ENCODE data around the gene PIEZO2. TPM values are rescaled to one million over a fixed set of nuclear protein-coding genes. Genes with fewer than 3 reads are reported as not detected.
A peak's percentile ranks its signal among the peaks of the same experiment; 100 is the strongest.

Gene PIEZO2
- total RNA-seq, 1 experiment from 2014 or later = 0.11 TPM

DNA sequence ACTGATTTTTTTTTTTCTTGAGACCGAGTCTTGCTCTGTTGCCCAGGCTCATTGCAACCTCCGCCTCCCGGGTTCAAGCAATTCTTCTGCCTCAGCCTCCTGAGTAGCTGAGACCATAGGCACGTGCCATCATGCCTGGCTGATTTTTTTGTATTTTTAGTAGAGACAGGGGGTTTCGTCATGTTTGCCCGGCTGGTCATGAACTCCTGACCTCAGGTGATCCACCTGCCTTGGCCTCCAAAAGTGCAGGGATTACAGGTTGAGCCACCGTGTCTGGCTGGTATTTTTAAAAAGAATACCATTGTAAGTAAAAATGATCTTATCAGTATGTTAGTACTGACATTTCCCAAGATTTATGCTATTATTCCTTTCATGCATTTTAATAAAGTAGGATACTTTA is 105.7 kb downstream of the PIEZO2 start:
- TF ChIP-seq, protein P1, sequence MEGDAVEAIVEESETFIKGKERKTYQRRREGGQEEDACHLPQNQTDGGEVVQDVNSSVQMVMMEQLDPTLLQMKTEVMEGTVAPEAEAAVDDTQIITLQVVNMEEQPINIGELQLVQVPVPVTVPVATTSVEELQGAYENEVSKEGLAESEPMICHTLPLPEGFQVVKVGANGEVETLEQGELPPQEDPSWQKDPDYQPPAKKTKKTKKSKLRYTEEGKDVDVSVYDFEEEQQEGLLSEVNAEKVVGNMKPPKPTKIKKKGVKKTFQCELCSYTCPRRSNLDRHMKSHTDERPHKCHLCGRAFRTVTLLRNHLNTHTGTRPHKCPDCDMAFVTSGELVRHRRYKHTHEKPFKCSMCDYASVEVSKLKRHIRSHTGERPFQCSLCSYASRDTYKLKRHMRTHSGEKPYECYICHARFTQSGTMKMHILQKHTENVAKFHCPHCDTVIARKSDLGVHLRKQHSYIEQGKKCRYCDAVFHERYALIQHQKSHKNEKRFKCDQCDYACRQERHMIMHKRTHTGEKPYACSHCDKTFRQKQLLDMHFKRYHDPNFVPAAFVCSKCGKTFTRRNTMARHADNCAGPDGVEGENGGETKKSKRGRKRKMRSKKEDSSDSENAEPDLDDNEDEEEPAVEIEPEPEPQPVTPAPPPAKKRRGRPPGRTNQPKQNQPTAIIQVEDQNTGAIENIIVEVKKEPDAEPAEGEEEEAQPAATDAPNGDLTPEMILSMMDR (IDR thresholded peaks at IDR 0.05; ENCODE audit: insufficient read depth in 1 of 2, low read depth in 1 of 2, low read length in 1 of 2, severe bottlenecking in 1 of 2, unreplicated experiment in 1 of 2) = no peak
- H3K9me3 Mint-ChIP-seq (ENCODE audit: unreplicated experiment) = no peaks in the 10 kb centered on the region
- intact Hi-C loops (cut with micrococcal nuclease; ENCODE audit: unreplicated experiment) = loop anchor here (5.0 kb wide), 1 partner anchor 256 kb away; no protein-coding TSS in a partner anchor
- Histone ChIP-seq H3K36me3 (ENCODE audit: control insufficient read depth, insufficient read depth, low read length) (no peaks in the 10 kb centered on the region), H3K4me3 (ENCODE audit: low read depth, low read length) (no peak overlapping the region), H3K4me1 (no peaks in the 10 kb centered on the region; the same call in 1 of the 2 replicates), H3K9me3 (no peaks in the 10 kb centered on the region), H3K27me3 (replicated peaks; ENCODE audit: control insufficient read depth, insufficient read depth, low read length) (no peaks in the 10 kb centered on the region)
- POLR2A ChIA-PET = no interaction called here
- no peak for DNase-seq
- no peaks in the 10 kb centered on the region for H3K4me1 Mint-ChIP-seq (ENCODE audit: low read depth, unreplicated experiment)
- no peaks in the 10 kb centered on the region for H3K36me3 Mint-ChIP-seq (ENCODE audit: insufficient read depth, unreplicated experiment)
- H3K4me3 Mint-ChIP-seq (ENCODE audit: unreplicated experiment) = no peak overlapping the region
- H3K27me3 Mint-ChIP-seq (ENCODE audit: insufficient read depth, unreplicated experiment) = no peaks in the 10 kb centered on the region
- no peak overlapping the region for H3K27ac Mint-ChIP-seq (ENCODE audit: unreplicated experiment)
- no TSS peak for BruUV-seq (replicated peaks)
- CTCF ChIA-PET = no interaction called here

DNA sequence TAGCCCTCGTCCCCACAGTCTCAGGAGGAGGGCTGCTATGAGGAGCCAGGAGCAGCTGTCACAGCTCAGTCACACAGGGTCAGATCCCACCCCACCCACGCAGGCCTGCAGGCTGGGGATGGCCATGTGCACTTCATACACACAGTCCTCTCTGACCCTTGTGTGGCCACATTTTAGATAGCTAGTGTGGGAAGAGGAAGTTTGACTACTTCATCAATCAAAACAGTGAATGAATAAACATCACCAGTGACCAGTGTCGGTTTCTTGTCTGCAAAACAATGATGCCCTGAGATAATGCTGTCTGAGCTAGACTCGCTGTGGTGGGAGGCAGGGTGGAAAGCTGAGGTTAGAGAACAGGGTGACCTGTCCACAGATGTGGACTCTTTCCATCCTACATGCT is 107.1 kb downstream of the PIEZO2 start:
- no peaks in the 10 kb centered on the region for H3K36me3 Mint-ChIP-seq (ENCODE audit: insufficient read depth, unreplicated experiment)
- no peaks in the 10 kb centered on the region for H3K27me3 ChIP-seq (replicated peaks; ENCODE audit: control insufficient read depth, insufficient read depth, low read length)
- intact Hi-C loops (cut with micrococcal nuclease; ENCODE audit: unreplicated experiment) = loop anchor here (5.0 kb wide), 1 partner anchor 255 kb away; no protein-coding TSS in a partner anchor
- no peaks in the 10 kb centered on the region for H3K9me3 ChIP-seq
- no peak for DNase-seq
- H3K4me1 ChIP-seq = no peaks in the 10 kb centered on the region; the same call in 1 of the 2 replicates
- H3K4me3 ChIP-seq (ENCODE audit: low read depth, low read length) = no peak overlapping the region
- no peaks in the 10 kb centered on the region for H3K36me3 ChIP-seq (ENCODE audit: control insufficient read depth, insufficient read depth, low read length)
- no peaks in the 10 kb centered on the region for H3K9me3 Mint-ChIP-seq (ENCODE audit: unreplicated experiment)
- no peaks in the 10 kb centered on the region for H3K4me1 Mint-ChIP-seq (ENCODE audit: low read depth, unreplicated experiment)
- POLR2A ChIA-PET = no interaction called here
- CTCF ChIA-PET = interaction anchor here (0.8 kb wide), 1 partner anchor 87 kb away, joined by 3 read pairs; no protein-coding TSS in a partner anchor
- H3K27me3 Mint-ChIP-seq (ENCODE audit: insufficient read depth, unreplicated experiment) = no peaks in the 10 kb centered on the region
- H3K4me3 Mint-ChIP-seq (ENCODE audit: unreplicated experiment) = no peak overlapping the region
- H3K27ac Mint-ChIP-seq (ENCODE audit: unreplicated experiment) = no peak overlapping the region
- TF ChIP-seq, protein P1 (IDR thresholded peaks at IDR 0.05; ENCODE audit: insufficient read depth in 1 of 2, low read depth in 1 of 2, low read length in 1 of 2, severe bottlenecking in 1 of 2, unreplicated experiment in 1 of 2) = no peak
- BruUV-seq (replicated peaks) = no TSS peak

DNA sequence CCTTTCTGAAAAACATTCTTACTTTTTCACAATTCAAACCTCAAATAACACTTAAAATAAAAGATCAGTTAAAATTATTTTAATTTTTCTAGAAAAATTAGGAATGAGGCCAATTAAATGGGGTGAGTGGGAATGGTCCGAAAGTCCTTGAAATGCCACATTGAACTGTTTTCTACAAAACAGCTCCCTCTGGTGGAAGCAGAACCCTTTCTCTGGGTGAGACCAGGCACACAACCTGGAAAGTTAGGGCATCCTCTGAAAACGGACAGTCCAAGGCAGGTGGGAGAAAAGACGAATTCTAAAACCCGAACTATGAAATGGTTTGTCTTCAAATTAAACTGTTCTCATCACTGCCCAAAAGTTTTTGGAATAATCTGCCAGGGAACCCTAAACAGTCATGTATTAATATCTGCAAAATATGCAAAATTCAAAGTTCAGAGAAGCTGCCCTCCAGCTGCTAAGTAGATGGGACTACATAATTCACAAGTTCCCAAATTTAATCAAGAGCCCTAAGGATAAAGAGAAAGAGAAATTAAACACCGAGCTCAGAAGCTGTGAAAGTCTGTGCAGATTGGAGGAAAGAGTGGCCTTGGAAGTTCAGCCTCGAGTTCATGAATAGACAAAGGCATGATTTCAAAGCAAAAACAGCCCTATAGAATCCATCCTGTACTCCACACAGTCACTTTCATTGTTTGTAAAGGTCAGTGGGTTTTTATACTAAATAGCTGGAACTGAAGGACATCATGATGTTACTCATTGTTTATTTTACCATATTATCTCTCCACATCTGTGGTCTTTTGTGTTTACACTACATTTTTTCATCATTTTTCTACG is 108.3 kb downstream of the PIEZO2 start:
- H3K4me3 ChIP-seq (ENCODE audit: low read depth, low read length) = no peak overlapping the region
- no peaks in the 10 kb centered on the region for H3K27me3 Mint-ChIP-seq (ENCODE audit: insufficient read depth, unreplicated experiment)
- no TSS peak for BruUV-seq (replicated peaks)
- no peaks in the 10 kb centered on the region for H3K9me3 Mint-ChIP-seq (ENCODE audit: unreplicated experiment)
- POLR2A ChIA-PET = no interaction called here
- no peak overlapping the region for H3K27ac Mint-ChIP-seq (ENCODE audit: unreplicated experiment)
- no peaks in the 10 kb centered on the region for H3K27me3 ChIP-seq (replicated peaks; ENCODE audit: control insufficient read depth, insufficient read depth, low read length)
- no peaks in the 10 kb centered on the region for H3K4me1 ChIP-seq
- H3K36me3 ChIP-seq (ENCODE audit: control insufficient read depth, insufficient read depth, low read length) = no peaks in the 10 kb centered on the region
- H3K9me3 ChIP-seq = no peaks in the 10 kb centered on the region
- peak; percentile 51 to 69 for DNase-seq
- H3K36me3 Mint-ChIP-seq (ENCODE audit: insufficient read depth, unreplicated experiment) = no peaks in the 10 kb centered on the region
- no peaks in the 10 kb centered on the region for H3K4me1 Mint-ChIP-seq (ENCODE audit: low read depth, unreplicated experiment)
- intact Hi-C loops (cut with micrococcal nuclease; ENCODE audit: unreplicated experiment) = loop anchor here (1.0 to 5.0 kb wide), 3 partner anchors 113 to 254 kb away; no protein-coding TSS in a partner anchor
- no peak overlapping the region for H3K4me3 Mint-ChIP-seq (ENCODE audit: unreplicated experiment)
- CTCF ChIA-PET = interaction anchor here (0.9 to 1.6 kb wide), 3 partner anchors 73 to 113 kb away, joined by 3 to 10 read pairs (median 5); no protein-coding TSS in a partner anchor
- TF ChIP-seq, protein P1 (IDR thresholded peaks at IDR 0.05; ENCODE audit: insufficient read depth in 1 of 2, low read depth in 1 of 2, low read length in 1 of 2, severe bottlenecking in 1 of 2, unreplicated experiment in 1 of 2) = peak; percentile 67 to 81
